Stimulated activated CD8-positive, alpha-beta memory T cell treated with anti-CD3 and anti-CD28 coated beads, Interleukin-7, amount 100 ng/mL, for 1 hour (primary cell): Measurements from ENCODE around the gene ZNF77.
"Not testable (repeated sequence)": the region's sequence is repeated elsewhere in the genome, so short reads cannot be mapped to it uniquely, and the experiment has no call there.

Source experiments
- DNase-seq, 2 donors: peaks; one replicate each; pipeline ENCODE4 v3.0.0-alpha.2; 2020; ENCODE audit warnings: low read depth in 2 of 2

Gene ZNF77

GRCh38 chr19:2944775-2945574 lies at the start of gene ZNF77:
Gene ZNF77 (minus strand): TSS chr19:2944971. CDS start chr19:2944840, 131 bp downstream.
- peak; percentile 96 to 98 for DNase-seq

- DNase-seq = no peak
Observed at GRCh38 chr19:2993579-2993978, 48.8 kb upstream of the ZNF77 start.

- no peak for DNase-seq
Observed at GRCh38 chr19:2992958-2993357, 48.2 kb upstream of the ZNF77 start.

GRCh38 chr19:2992333-2992732 lies 47.6 kb upstream of the ZNF77 start:
- not testable (repeated sequence) for DNase-seq

- no peak for DNase-seq
Observed at GRCh38 chr19:2989236-2989946, 44.6 kb upstream of the ZNF77 start.

- DNase-seq = no peak
Observed at GRCh38 chr19:2988568-2988967, 43.8 kb upstream of the ZNF77 start.

- DNase-seq = no peak
Observed at GRCh38 chr19:2987797-2988196, 43.0 kb upstream of the ZNF77 start.

GRCh38 chr19:2986951-2987524 lies 42.3 kb upstream of the ZNF77 start:
- DNase-seq = no peak

- DNase-seq = no peak
Observed at GRCh38 chr19:2984215-2984528, 39.4 kb upstream of the ZNF77 start.

- no peak for DNase-seq
Observed at GRCh38 chr19:2983351-2984214, 38.8 kb upstream of the ZNF77 start.

GRCh38 chr19:2982983-2983350 lies 38.2 kb upstream of the ZNF77 start:
- no peak for DNase-seq

GRCh38 chr19:2982561-2982960 lies 37.8 kb upstream of the ZNF77 start:
- DNase-seq = no peak

- DNase-seq = no peak
Observed at GRCh38 chr19:2981898-2982297, 37.1 kb upstream of the ZNF77 start.

GRCh38 chr19:2978772-2979171 lies 34.0 kb upstream of the ZNF77 start:
- no peak for DNase-seq

GRCh38 chr19:2978166-2978767 lies 33.5 kb upstream of the ZNF77 start:
- no peak for DNase-seq

- no peak for DNase-seq
Observed at GRCh38 chr19:2977746-2978138, 33.0 kb upstream of the ZNF77 start.

- DNase-seq = peak; percentile 76 to 78
Observed at GRCh38 chr19:2977001-2977745, 32.4 kb upstream of the ZNF77 start, which contains the start of gene TLE6. Gene TLE6 (plus strand): TSS chr19:2977564. CDS start chr19:2978234, 670 bp downstream.

GRCh38 chr19:2976609-2977000 lies 31.8 kb upstream of the ZNF77 start:
- DNase-seq = no peak

- DNase-seq = no peak
Observed at GRCh38 chr19:2974342-2975041, 29.7 kb upstream of the ZNF77 start.

- DNase-seq = no peak
Observed at GRCh38 chr19:2973229-2973628, 28.5 kb upstream of the ZNF77 start.
